ENCODE data around the gene APBA2. TPM values are rescaled to one million over a fixed set of nuclear protein-coding genes. Genes with fewer than 3 reads are reported as not detected.
"Not testable (repeated sequence)": the region's sequence is repeated elsewhere in the genome, so short reads cannot be mapped to it uniquely, and the experiment has no call there.

The APBA2 gene
- total and polyA plus RNA-seq, 2 donors from 2014 or later: 1.0 to 6.1 TPM

DNA sequence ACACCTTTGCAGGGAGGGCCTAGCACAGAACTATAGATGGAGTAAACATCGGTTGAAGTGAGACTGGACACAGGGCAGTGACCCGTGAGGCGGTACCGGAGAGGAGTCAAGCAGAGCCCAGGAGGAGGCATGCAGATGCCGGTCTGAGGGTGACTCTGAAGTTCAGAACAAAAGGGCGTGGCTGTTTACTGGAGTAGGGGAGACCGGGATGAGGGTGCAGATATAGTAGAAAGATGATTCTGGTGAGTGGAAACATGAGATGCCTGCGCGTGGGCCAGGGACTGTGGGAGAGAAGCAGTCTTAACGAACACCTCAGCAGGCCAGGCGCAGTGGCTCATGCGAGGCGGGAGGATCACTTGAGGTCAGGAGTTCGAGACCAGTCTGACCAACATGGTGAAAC, 270.7 kb downstream of the APBA2 start:
- H3K36me3 ChIP-seq (ENCODE audit: control insufficient read depth in 2 of 3, insufficient read depth in 3 of 3, low read length in 3 of 3): no peaks in the 10 kb centered on the region
- no peak overlapping the region for H3K9ac ChIP-seq (ENCODE audit: low read length in 3 of 3)
- no peak overlapping the region for H3K4me3 ChIP-seq (ENCODE audit: low read length in 3 of 3)
- no peak overlapping the region for H3K27ac ChIP-seq (ENCODE audit: low read depth in 2 of 2, low read length in 2 of 2)
- no peaks in the 10 kb centered on the region for H3K4me1 ChIP-seq (ENCODE audit: control insufficient read depth in 2 of 3, insufficient read depth in 2 of 3, low read depth in 1 of 3, low read length in 3 of 3)
- FAIRE-seq (no peak), DNase-seq (no peak)
- TF ChIP-seq, protein P1, sequence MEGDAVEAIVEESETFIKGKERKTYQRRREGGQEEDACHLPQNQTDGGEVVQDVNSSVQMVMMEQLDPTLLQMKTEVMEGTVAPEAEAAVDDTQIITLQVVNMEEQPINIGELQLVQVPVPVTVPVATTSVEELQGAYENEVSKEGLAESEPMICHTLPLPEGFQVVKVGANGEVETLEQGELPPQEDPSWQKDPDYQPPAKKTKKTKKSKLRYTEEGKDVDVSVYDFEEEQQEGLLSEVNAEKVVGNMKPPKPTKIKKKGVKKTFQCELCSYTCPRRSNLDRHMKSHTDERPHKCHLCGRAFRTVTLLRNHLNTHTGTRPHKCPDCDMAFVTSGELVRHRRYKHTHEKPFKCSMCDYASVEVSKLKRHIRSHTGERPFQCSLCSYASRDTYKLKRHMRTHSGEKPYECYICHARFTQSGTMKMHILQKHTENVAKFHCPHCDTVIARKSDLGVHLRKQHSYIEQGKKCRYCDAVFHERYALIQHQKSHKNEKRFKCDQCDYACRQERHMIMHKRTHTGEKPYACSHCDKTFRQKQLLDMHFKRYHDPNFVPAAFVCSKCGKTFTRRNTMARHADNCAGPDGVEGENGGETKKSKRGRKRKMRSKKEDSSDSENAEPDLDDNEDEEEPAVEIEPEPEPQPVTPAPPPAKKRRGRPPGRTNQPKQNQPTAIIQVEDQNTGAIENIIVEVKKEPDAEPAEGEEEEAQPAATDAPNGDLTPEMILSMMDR (IDR thresholded peaks at IDR 0.05; ENCODE audit: borderline replicate concordance, extremely low read depth, insufficient read depth): no peak
- H3K9me3 ChIP-seq (ENCODE audit: control insufficient read depth in 2 of 3, insufficient read depth in 1 of 3, low read length in 3 of 3): peaks cover 0 to 2% (median 0%) of the 10 kb centered on the region in 3 donors
- H3K27me3 ChIP-seq (ENCODE audit: control insufficient read depth, insufficient read depth, low read length): no peaks in the 10 kb centered on the region
- intact Hi-C loops (cut with DNase I): no loop called here

- Histone ChIP-seq H3K27me3 (ENCODE audit: control insufficient read depth, insufficient read depth, low read length) (no peaks in the 10 kb centered on the region), H3K4me3 (ENCODE audit: low read length in 3 of 3) (no peak overlapping the region), H3K4me1 (ENCODE audit: control insufficient read depth in 2 of 3, insufficient read depth in 2 of 3, low read depth in 1 of 3, low read length in 3 of 3) (no peaks in the 10 kb centered on the region), H3K9ac (ENCODE audit: low read length in 3 of 3) (no peak overlapping the region), H3K9me3 (ENCODE audit: control insufficient read depth in 2 of 3, insufficient read depth in 1 of 3, low read length in 3 of 3) (peaks cover 0 to 5% (median 0%) of the 10 kb centered on the region in 3 donors), H3K27ac (ENCODE audit: low read depth in 2 of 2, low read length in 2 of 2) (no peak overlapping the region), H3K36me3 (ENCODE audit: control insufficient read depth in 2 of 3, insufficient read depth in 3 of 3, low read length in 3 of 3) (no peaks in the 10 kb centered on the region)
- intact Hi-C loops (cut with DNase I): no loop called here
- no peak for DNase-seq
- FAIRE-seq: no peak
- TF ChIP-seq, protein P1 (IDR thresholded peaks at IDR 0.05; ENCODE audit: borderline replicate concordance, extremely low read depth, insufficient read depth): no peak
These were observed 274.1 kb downstream of the APBA2 start for GRCh38 chr15:29159771-29160455.

DNA sequence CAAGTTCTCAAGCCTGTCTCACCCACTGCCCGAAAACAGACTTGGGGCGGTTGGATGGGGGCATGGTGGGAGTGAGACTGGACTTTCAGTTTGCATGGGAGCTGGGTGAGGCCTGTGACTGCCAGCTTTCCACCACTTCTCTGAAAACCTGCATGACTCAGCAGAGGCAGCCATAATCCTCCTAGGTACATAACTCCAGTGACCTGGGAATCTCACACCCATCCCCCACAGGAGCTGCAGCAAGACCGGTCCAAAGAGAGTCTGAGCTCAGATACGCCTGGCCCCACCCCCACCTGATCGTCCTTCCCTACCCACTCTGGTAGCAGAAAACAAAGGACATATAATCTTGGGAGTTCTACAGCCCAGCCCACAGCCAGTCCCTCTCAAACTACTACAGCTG, 276.6 kb downstream of the APBA2 start:
- Histone ChIP-seq H3K9ac (ENCODE audit: low read length in 3 of 3) (no peak overlapping the region), H3K36me3 (ENCODE audit: control insufficient read depth in 2 of 3, insufficient read depth in 3 of 3, low read length in 3 of 3) (no peaks in the 10 kb centered on the region), H3K27me3 (ENCODE audit: control insufficient read depth, insufficient read depth, low read length) (no peaks in the 10 kb centered on the region), H3K4me3 (ENCODE audit: low read length in 3 of 3) (no peak overlapping the region), H3K9me3 (ENCODE audit: control insufficient read depth in 2 of 3, insufficient read depth in 1 of 3, low read length in 3 of 3) (peaks cover 0 to 5% (median 0%) of the 10 kb centered on the region in 3 donors), H3K4me1 (ENCODE audit: control insufficient read depth in 2 of 3, insufficient read depth in 2 of 3, low read depth in 1 of 3, low read length in 3 of 3) (no peaks in the 10 kb centered on the region), H3K27ac (ENCODE audit: low read depth in 2 of 2, low read length in 2 of 2) (no peak overlapping the region)
- FAIRE-seq (no peak), DNase-seq (no peak)
- TF ChIP-seq, protein P1 (IDR thresholded peaks at IDR 0.05; ENCODE audit: borderline replicate concordance, extremely low read depth, insufficient read depth): no peak
- intact Hi-C loops (cut with DNase I): no loop called here

- H3K4me1 ChIP-seq (ENCODE audit: control insufficient read depth in 2 of 3, insufficient read depth in 2 of 3, low read depth in 1 of 3, low read length in 3 of 3); intact Hi-C loops (cut with DNase I); H3K9ac ChIP-seq (ENCODE audit: low read length in 3 of 3); H3K27ac ChIP-seq (ENCODE audit: low read depth in 2 of 2, low read length in 2 of 2); DNase-seq; H3K4me3 ChIP-seq (ENCODE audit: low read length in 3 of 3); H3K36me3 ChIP-seq (ENCODE audit: control insufficient read depth in 2 of 3, insufficient read depth in 3 of 3, low read length in 3 of 3); H3K27me3 ChIP-seq (ENCODE audit: control insufficient read depth, insufficient read depth, low read length); FAIRE-seq; H3K9me3 ChIP-seq (ENCODE audit: control insufficient read depth in 2 of 3, insufficient read depth in 1 of 3, low read length in 3 of 3): not testable (repeated sequence)
These were observed 281.3 kb downstream of the APBA2 start for GRCh38 chr15:29167122-29167521.

Other genes starting within 250 kb of the APBA2 start
- gene GOLGA8M, start 173.6 kb upstream of the APBA2 start, total RNA-seq: 4.9 TPM
- gene GOLGA8M, start 173.6 kb upstream of the APBA2 start, polyA plus RNA-seq (ENCODE audit: insufficient read depth, low read depth, low replicate concordance): 0.95 TPM
- not detected for gene GOLGA6L7, start 37.3 kb upstream of the APBA2 start, total RNA-seq
- not detected for gene GOLGA6L7, start 37.3 kb upstream of the APBA2 start, polyA plus RNA-seq (ENCODE audit: insufficient read depth, low read depth, low replicate concordance)